ENCODE measurements around the gene CYB5B.

Gene CYB5B

GRCh38 chr16:69496376-69496775, 72.0 kb downstream of the CYB5B start:
- Histone ChIP-seq H3K27ac (ENCODE audit: low read length) (no peak overlapping the region), H3K4me3 (ENCODE audit: low read length) (no peak overlapping the region), H3K27me3 (ENCODE audit: control insufficient read depth, insufficient read depth, low read length) (no peaks in the 10 kb centered on the region), H3K9me3 (ENCODE audit: control insufficient read depth, low read depth, low read length) (no peaks in the 10 kb centered on the region), H3K4me1 (ENCODE audit: control insufficient read depth, low read depth, low read length) (no peaks in the 10 kb centered on the region), H3K9ac (ENCODE audit: low read length) (no peak overlapping the region), H3K36me3 (ENCODE audit: control insufficient read depth, low read depth, low read length) (no peaks in the 10 kb centered on the region)

- no peaks in the 10 kb centered on the region for H3K9me3 ChIP-seq (ENCODE audit: control insufficient read depth, low read depth, low read length)
- no peak overlapping the region for H3K4me3 ChIP-seq (ENCODE audit: low read length)
- no peaks in the 10 kb centered on the region for H3K36me3 ChIP-seq (ENCODE audit: control insufficient read depth, low read depth, low read length)
Observed at GRCh38 chr16:69496896-69497295, 72.5 kb downstream of the CYB5B start.

GRCh38 chr16:69497876-69498596, 73.6 kb downstream of the CYB5B start:
- Histone ChIP-seq H3K4me3 (ENCODE audit: low read length) (no peak overlapping the region), H3K4me1 (ENCODE audit: control insufficient read depth, low read depth, low read length) (no peaks in the 10 kb centered on the region), H3K27me3 (ENCODE audit: control insufficient read depth, insufficient read depth, low read length) (no peaks in the 10 kb centered on the region), H3K36me3 (ENCODE audit: control insufficient read depth, low read depth, low read length) (no peaks in the 10 kb centered on the region), H3K9ac (ENCODE audit: low read length) (no peak overlapping the region), H3K27ac (ENCODE audit: low read length) (no peak overlapping the region), H3K9me3 (ENCODE audit: control insufficient read depth, low read depth, low read length) (no peaks in the 10 kb centered on the region)

More at GRCh38 chr16:69496896-69497295, 72.5 kb downstream of the CYB5B start:
- H3K4me1 ChIP-seq (ENCODE audit: control insufficient read depth, low read depth, low read length), result no peaks in the 10 kb centered on the region
- H3K27ac ChIP-seq (ENCODE audit: low read length), result no peak overlapping the region
- no peaks in the 10 kb centered on the region for H3K27me3 ChIP-seq (ENCODE audit: control insufficient read depth, insufficient read depth, low read length)
- no peak overlapping the region for H3K9ac ChIP-seq (ENCODE audit: low read length)

GRCh38 chr16:69498926-69499325, 74.5 kb downstream of the CYB5B start:
- Histone ChIP-seq H3K36me3 (ENCODE audit: control insufficient read depth, low read depth, low read length) (no peaks in the 10 kb centered on the region), H3K9ac (ENCODE audit: low read length) (no peak overlapping the region), H3K9me3 (ENCODE audit: control insufficient read depth, low read depth, low read length) (no peaks in the 10 kb centered on the region), H3K4me1 (ENCODE audit: control insufficient read depth, low read depth, low read length) (no peaks in the 10 kb centered on the region), H3K27ac (ENCODE audit: low read length) (no peak overlapping the region), H3K4me3 (ENCODE audit: low read length) (no peak overlapping the region), H3K27me3 (ENCODE audit: control insufficient read depth, insufficient read depth, low read length) (no peaks in the 10 kb centered on the region)

GRCh38 chr16:69499541-69500230, 75.3 kb downstream of the CYB5B start:
- Histone ChIP-seq H3K27ac (ENCODE audit: low read length) (no peak overlapping the region), H3K9me3 (ENCODE audit: control insufficient read depth, low read depth, low read length) (no peaks in the 10 kb centered on the region), H3K9ac (ENCODE audit: low read length) (no peak overlapping the region), H3K4me1 (ENCODE audit: control insufficient read depth, low read depth, low read length) (no peaks in the 10 kb centered on the region), H3K27me3 (ENCODE audit: control insufficient read depth, insufficient read depth, low read length) (no peaks in the 10 kb centered on the region), H3K36me3 (ENCODE audit: control insufficient read depth, low read depth, low read length) (no peaks in the 10 kb centered on the region), H3K4me3 (ENCODE audit: low read length) (no peak overlapping the region)

- Histone ChIP-seq H3K36me3 (ENCODE audit: control insufficient read depth, low read depth, low read length) (no peaks in the 10 kb centered on the region), H3K9me3 (ENCODE audit: control insufficient read depth, low read depth, low read length) (no peaks in the 10 kb centered on the region), H3K4me3 (ENCODE audit: low read length) (no peak overlapping the region), H3K9ac (ENCODE audit: low read length) (no peak overlapping the region), H3K27me3 (ENCODE audit: control insufficient read depth, insufficient read depth, low read length) (no peaks in the 10 kb centered on the region), H3K4me1 (ENCODE audit: control insufficient read depth, low read depth, low read length) (no peaks in the 10 kb centered on the region), H3K27ac (ENCODE audit: low read length) (no peak overlapping the region)
Observed at GRCh38 chr16:69500496-69500895, 76.1 kb downstream of the CYB5B start.

GRCh38 chr16:69501956-69502745, 77.7 kb downstream of the CYB5B start:
- Histone ChIP-seq H3K27me3 (ENCODE audit: control insufficient read depth, insufficient read depth, low read length) (no peaks in the 10 kb centered on the region), H3K9ac (ENCODE audit: low read length) (no peak overlapping the region), H3K4me1 (ENCODE audit: control insufficient read depth, low read depth, low read length) (no peaks in the 10 kb centered on the region), H3K36me3 (ENCODE audit: control insufficient read depth, low read depth, low read length) (no peaks in the 10 kb centered on the region), H3K9me3 (ENCODE audit: control insufficient read depth, low read depth, low read length) (no peaks in the 10 kb centered on the region), H3K4me3 (ENCODE audit: low read length) (no peak overlapping the region), H3K27ac (ENCODE audit: low read length) (no peak overlapping the region)

GRCh38 chr16:69503244-69503643, 78.8 kb downstream of the CYB5B start:
- Histone ChIP-seq H3K4me1 (ENCODE audit: control insufficient read depth, low read depth, low read length) (no peaks in the 10 kb centered on the region), H3K36me3 (ENCODE audit: control insufficient read depth, low read depth, low read length) (no peaks in the 10 kb centered on the region), H3K4me3 (ENCODE audit: low read length) (no peak overlapping the region), H3K27ac (ENCODE audit: low read length) (no peak overlapping the region), H3K9me3 (ENCODE audit: control insufficient read depth, low read depth, low read length) (no peaks in the 10 kb centered on the region), H3K27me3 (ENCODE audit: control insufficient read depth, insufficient read depth, low read length) (no peaks in the 10 kb centered on the region), H3K9ac (ENCODE audit: low read length) (no peak overlapping the region)

GRCh38 chr16:69508033-69508755, 83.8 kb downstream of the CYB5B start:
- Histone ChIP-seq H3K36me3 (ENCODE audit: control insufficient read depth, low read depth, low read length) (no peaks in the 10 kb centered on the region), H3K4me1 (ENCODE audit: control insufficient read depth, low read depth, low read length) (no peaks in the 10 kb centered on the region), H3K27ac (ENCODE audit: low read length) (no peak overlapping the region), H3K9me3 (ENCODE audit: control insufficient read depth, low read depth, low read length) (no peaks in the 10 kb centered on the region), H3K9ac (ENCODE audit: low read length) (no peak overlapping the region), H3K4me3 (ENCODE audit: low read length) (no peak overlapping the region), H3K27me3 (ENCODE audit: control insufficient read depth, insufficient read depth, low read length) (no peaks in the 10 kb centered on the region)

- no peaks in the 10 kb centered on the region for H3K4me1 ChIP-seq (ENCODE audit: control insufficient read depth, low read depth, low read length)
- H3K9me3 ChIP-seq (ENCODE audit: control insufficient read depth, low read depth, low read length), result no peaks in the 10 kb centered on the region
- no peak overlapping the region for H3K4me3 ChIP-seq (ENCODE audit: low read length)
- no peaks in the 10 kb centered on the region for H3K36me3 ChIP-seq (ENCODE audit: control insufficient read depth, low read depth, low read length)
- H3K9ac ChIP-seq (ENCODE audit: low read length), result no peak overlapping the region
- no peaks in the 10 kb centered on the region for H3K27me3 ChIP-seq (ENCODE audit: control insufficient read depth, insufficient read depth, low read length)
- no peak overlapping the region for H3K27ac ChIP-seq (ENCODE audit: low read length)
Observed at GRCh38 chr16:69509125-69509524, 84.7 kb downstream of the CYB5B start.

GRCh38 chr16:69511651-69512050, 87.2 kb downstream of the CYB5B start:
- H3K9me3 ChIP-seq (ENCODE audit: control insufficient read depth, low read depth, low read length), result no peaks in the 10 kb centered on the region
- no peaks in the 10 kb centered on the region for H3K27me3 ChIP-seq (ENCODE audit: control insufficient read depth, insufficient read depth, low read length)
- H3K36me3 ChIP-seq (ENCODE audit: control insufficient read depth, low read depth, low read length), result no peaks in the 10 kb centered on the region
- no peak overlapping the region for H3K4me3 ChIP-seq (ENCODE audit: low read length)
- H3K27ac ChIP-seq (ENCODE audit: low read length), result no peak overlapping the region
- H3K9ac ChIP-seq (ENCODE audit: low read length), result no peak overlapping the region
- H3K4me1 ChIP-seq (ENCODE audit: control insufficient read depth, low read depth, low read length), result no peaks in the 10 kb centered on the region

Data from iPS-18a (cell line).